ENCODE data around the gene APOBEC3A.

- no peak for TF ChIP-seq CTCF (conservative IDR thresholded peaks at IDR 0.05; ENCODE audit: low read depth, low read length)
- no peak for TF ChIP-seq RCOR1 (IDR thresholded peaks at IDR 0.05; ENCODE audit: insufficient replicate concordance, low read length)
- no peak for TF ChIP-seq POLR2A (IDR thresholded peaks at IDR 0.05; ENCODE audit: low read depth, low read length)
- TF ChIP-seq ELK1 (IDR thresholded peaks at IDR 0.05; ENCODE audit: borderline replicate concordance, low read depth, low read length), result no peak
- no peak for TF ChIP-seq NFE2L2 (IDR thresholded peaks at IDR 0.05; ENCODE audit: low read depth, low read length)
- TF ChIP-seq MXI1 (IDR thresholded peaks at IDR 0.05; ENCODE audit: borderline replicate concordance, low read depth, low read length), result no peak
- no peak for TF ChIP-seq CEBPB (IDR thresholded peaks at IDR 0.05; ENCODE audit: low read depth, low read length)
- no peak for TF ChIP-seq USF2 (IDR thresholded peaks at IDR 0.05; ENCODE audit: low read depth, low read length)
- TF ChIP-seq RFX5 (IDR thresholded peaks at IDR 0.05; ENCODE audit: low read depth, low read length), result no peak
- TF ChIP-seq RAD21 (IDR thresholded peaks at IDR 0.05; ENCODE audit: low read length), result no peak
- no peak for TF ChIP-seq SMC3 (IDR thresholded peaks at IDR 0.05; ENCODE audit: low read depth, low read length)
- TF ChIP-seq BHLHE40 (IDR thresholded peaks at IDR 0.05; ENCODE audit: low read depth, low read length), result no peak
- no peak for TF ChIP-seq CHD1 (IDR thresholded peaks at IDR 0.05; ENCODE audit: low read depth, low read length)
- TF ChIP-seq MAZ (IDR thresholded peaks at IDR 0.05; ENCODE audit: borderline replicate concordance, low read depth, low read length), result no peak
These were observed 32.1 kb downstream of the APOBEC3A start for GRCh38 chr22:38989466-38989865.
